ENCODE measurements around the gene CFAP97D2.
"Not testable (repeated sequence)": the region's sequence is repeated elsewhere in the genome, so short reads cannot be mapped to it uniquely, and the experiment has no call there.

Gene CFAP97D2

DNA sequence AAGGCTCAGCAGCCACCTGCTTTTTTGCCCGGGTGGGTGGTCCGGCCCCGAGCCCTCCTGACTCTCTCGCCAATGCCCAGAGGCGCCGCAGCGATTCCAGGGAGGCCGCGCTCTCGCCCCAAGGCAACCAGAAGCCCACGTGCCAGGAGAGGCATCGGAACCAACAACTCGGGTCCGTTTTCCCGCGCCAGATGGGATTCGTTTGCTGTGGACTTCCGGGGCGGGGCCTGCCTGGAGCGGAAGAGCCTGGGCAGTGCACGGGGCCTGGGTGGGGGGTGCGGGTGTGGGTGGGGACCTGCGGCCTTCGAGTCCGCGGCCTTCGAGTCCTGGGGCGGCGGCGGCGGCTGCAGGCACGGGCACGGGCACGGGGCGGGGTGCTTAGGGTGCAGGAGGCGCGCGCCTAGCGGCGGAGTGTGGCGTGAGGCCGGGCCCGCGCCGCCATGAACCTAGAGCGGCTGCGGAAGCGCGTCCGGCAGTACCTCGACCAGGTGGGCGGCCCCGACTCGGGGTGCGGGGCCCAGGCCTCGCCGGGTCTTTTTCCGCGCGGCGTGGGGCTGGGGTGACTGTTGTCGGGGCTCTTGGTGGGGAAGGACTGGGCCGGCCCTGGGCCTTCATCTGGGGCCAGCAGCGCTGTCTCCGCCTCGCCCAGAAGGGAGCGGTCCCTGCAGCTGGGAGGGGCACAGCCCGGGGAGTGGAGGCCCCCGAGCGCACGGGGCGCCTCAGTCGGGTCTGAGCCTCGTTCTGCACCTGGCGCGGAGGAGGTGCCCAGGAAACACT, 55.8 kb downstream of the CFAP97D2 start, which contains the start of gene CDC16:
CDC16 (plus strand) TSS at position 253 of the 777 bp plus-strand sequence; CDS start at position 441, 188 bp downstream.
- Mint-ChIP-seq H3K27ac (peak within 1 kb of the TSS; percentile 76), H3K4me1 (ENCODE audit: low read depth) (peaks cover 18% of the 10 kb centered on the region), H3K27me3 (ENCODE audit: low read depth) (peaks cover 9% of the 10 kb centered on the region), H3K9me3 (no peaks in the 10 kb centered on the region), H3K4me3 (peak within 1 kb of the TSS; percentile 84), H3K36me3 (ENCODE audit: low read depth) (peaks cover 24% of the 10 kb centered on the region)
- peak; percentile 85 for DNase-seq (ENCODE audit: low spot score)

DNA sequence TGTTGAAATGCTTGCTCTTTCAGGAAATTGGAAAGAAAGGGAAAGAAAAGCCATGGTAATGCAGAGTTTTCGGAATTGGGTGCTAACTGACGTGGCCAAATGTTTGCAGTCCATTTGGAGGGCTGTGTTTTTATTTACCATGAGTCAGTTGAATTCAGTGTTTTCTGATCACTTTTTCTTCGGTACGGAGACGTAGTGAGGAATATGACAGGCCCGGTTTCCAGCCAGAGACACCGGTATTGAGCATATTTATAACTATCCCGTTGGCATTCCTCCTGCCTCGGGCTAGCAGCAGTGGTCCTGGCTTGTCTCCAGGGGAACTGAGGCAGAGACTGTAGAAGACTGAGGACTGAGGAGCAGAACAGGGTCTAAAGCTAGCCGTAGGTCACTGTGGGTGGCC, 56.6 kb downstream of the CFAP97D2 start:
- peaks cover 26% of the 10 kb centered on the region for H3K36me3 Mint-ChIP-seq (ENCODE audit: low read depth)
- peak overlapping the region; percentile 84 for H3K4me3 Mint-ChIP-seq
- peaks cover 2% of the 10 kb centered on the region for H3K27me3 Mint-ChIP-seq (ENCODE audit: low read depth)

DNA sequence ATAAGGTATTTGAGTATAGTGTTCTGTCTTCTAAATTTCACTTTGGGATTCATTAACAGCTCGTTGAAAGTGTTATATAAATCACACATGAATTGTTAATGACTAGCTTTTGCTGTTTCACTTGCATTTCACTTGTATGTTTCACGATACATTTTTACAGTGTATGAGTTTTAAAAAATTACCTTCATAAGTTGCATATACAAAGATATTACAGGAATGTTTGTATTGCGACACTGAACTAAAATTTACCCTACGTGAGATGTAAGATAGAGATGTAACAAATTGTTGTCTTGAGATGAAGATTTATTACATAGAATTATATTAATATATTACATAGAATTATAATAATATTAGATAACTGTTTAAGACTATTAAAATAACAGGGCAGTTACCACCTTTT, 57.2 kb downstream of the CFAP97D2 start:
- Mint-ChIP-seq H3K4me1 (ENCODE audit: low read depth) (peaks cover 18% of the 10 kb centered on the region), H3K36me3 (ENCODE audit: low read depth) (peaks cover 31% of the 10 kb centered on the region), H3K9me3 (no peaks in the 10 kb centered on the region), H3K27me3 (ENCODE audit: low read depth) (no peaks in the 10 kb centered on the region), H3K27ac (no peak overlapping the region), H3K4me3 (peak overlapping the region; percentile 84)
- no peak for DNase-seq (ENCODE audit: low spot score)

More for the DNA sequence above, 56.6 kb downstream of the CFAP97D2 start:
- no peak for DNase-seq (ENCODE audit: low spot score)
- Mint-ChIP-seq H3K4me1 (ENCODE audit: low read depth) (peaks cover 18% of the 10 kb centered on the region), H3K27ac (peak overlapping the region; percentile 58), H3K9me3 (no peaks in the 10 kb centered on the region)

DNA sequence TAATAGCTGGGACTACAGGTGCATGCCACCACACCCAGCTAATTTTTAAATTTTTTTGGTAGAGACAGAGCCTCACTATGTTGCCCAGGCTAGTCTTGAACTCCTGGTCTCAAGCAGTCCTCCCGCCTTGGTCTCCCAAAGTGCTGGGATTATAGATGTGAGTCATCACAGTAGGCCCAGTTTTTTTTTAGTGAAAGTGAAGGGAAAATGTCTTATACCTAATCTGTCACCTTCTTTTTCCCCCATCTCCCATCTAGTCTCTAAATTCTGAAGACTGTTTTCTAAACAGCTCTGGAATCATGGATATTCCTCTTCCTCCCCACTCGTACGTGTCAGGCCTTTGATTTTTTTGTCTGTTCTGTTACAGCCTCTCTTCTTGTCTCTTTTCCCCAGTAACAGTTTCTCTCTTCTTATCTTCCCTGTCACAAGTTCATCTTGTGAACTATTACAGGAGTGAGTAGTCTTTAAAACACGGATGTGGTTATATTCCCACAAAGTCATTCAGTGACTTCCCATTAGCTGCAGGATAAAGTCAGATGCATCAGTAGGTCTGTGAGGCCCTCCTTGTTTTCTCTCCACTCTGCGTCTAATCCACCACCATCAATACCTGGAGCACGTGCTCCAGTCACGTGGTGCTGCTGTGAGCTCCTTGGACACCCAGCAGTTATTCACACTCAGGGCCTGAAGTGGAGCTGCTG, 58.5 kb downstream of the CFAP97D2 start:
- Mint-ChIP-seq H3K27me3 (ENCODE audit: low read depth) (no peaks in the 10 kb centered on the region), H3K4me1 (ENCODE audit: low read depth) (peaks cover 18% of the 10 kb centered on the region), H3K36me3 (ENCODE audit: low read depth) (peaks cover 41% of the 10 kb centered on the region), H3K9me3 (no peaks in the 10 kb centered on the region), H3K27ac (peak overlapping the region; percentile 17), H3K4me3 (peak overlapping the region; percentile 41)
- no peak for DNase-seq (ENCODE audit: low spot score)

DNA sequence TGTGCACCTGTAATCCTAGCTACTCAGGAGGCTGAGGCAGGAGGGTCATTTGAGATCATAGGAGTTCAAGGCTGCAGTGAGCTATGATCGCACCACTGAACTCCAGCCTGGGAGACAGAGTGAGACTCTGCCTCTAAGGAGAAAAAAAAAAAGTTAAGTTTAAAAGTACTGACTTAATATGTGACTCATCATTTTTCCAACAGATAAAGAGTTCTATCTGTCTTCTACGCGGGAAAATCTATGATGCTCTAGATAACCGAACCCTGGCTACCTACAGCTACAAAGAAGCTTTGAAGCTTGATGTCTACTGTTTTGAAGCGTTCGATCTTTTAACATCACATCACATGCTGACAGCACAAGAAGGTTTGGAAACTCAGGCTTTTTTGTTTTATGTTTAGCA, 62.9 kb downstream of the CFAP97D2 start:
- no peaks in the 10 kb centered on the region for H3K9me3 Mint-ChIP-seq
- peaks cover 5% of the 10 kb centered on the region for H3K4me1 Mint-ChIP-seq (ENCODE audit: low read depth)
- no peaks in the 10 kb centered on the region for H3K27me3 Mint-ChIP-seq (ENCODE audit: low read depth)
- H3K27ac Mint-ChIP-seq = no peak overlapping the region
- H3K4me3 Mint-ChIP-seq = no peak overlapping the region
- DNase-seq (ENCODE audit: low spot score) = no peak
- H3K36me3 Mint-ChIP-seq (ENCODE audit: low read depth) = peaks cover 66% of the 10 kb centered on the region

DNA sequence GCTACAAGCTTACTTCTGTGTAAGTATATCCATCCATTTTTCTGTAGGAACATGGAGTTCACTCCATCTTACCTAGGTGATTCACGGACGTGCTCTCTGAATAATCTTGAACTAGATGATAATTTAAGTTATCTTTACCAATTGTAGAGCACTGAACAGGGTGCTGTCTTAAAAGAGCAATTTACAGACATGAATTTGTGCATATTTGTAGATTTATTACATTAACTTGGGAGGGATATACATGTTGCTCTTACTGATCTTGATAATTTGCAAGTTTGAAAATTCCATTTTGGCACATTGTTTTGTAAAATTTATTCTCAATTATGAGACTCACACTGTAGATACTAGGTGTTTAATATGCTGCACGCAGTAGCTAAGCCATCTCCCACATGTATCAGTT, 64.9 kb downstream of the CFAP97D2 start:
- DNase-seq (ENCODE audit: low spot score) = no peak
- no peaks in the 10 kb centered on the region for H3K27me3 Mint-ChIP-seq (ENCODE audit: low read depth)
- no peak overlapping the region for H3K27ac Mint-ChIP-seq
- no peaks in the 10 kb centered on the region for H3K9me3 Mint-ChIP-seq
- H3K4me1 Mint-ChIP-seq (ENCODE audit: low read depth) = no peaks in the 10 kb centered on the region
- H3K36me3 Mint-ChIP-seq (ENCODE audit: low read depth) = peaks cover 67% of the 10 kb centered on the region
- no peak overlapping the region for H3K4me3 Mint-ChIP-seq

DNA sequence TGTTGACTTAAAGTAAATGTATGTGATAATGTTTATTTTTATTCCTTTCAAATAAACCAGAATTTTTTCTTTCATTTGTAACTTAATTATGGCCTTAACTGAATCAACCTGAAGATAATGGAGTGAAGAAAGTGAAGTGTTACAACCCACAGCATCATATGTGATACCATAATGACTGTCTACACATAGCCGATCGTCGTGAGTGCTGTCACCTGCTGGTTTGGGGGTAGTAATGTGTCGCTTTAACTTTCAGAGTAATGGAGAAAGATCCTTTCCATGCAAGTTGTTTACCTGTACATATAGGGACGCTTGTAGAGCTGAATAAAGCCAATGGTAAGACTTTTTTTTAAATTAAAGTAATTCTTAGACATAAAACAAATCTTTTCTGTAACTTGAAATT, 65.6 kb downstream of the CFAP97D2 start:
- no peaks in the 10 kb centered on the region for H3K27me3 Mint-ChIP-seq (ENCODE audit: low read depth)
- no peak overlapping the region for H3K4me3 Mint-ChIP-seq
- H3K27ac Mint-ChIP-seq = no peak overlapping the region
- H3K4me1 Mint-ChIP-seq (ENCODE audit: low read depth) = no peaks in the 10 kb centered on the region
- no peaks in the 10 kb centered on the region for H3K9me3 Mint-ChIP-seq
- H3K36me3 Mint-ChIP-seq (ENCODE audit: low read depth) = peaks cover 65% of the 10 kb centered on the region
- no peak for DNase-seq (ENCODE audit: low spot score)

DNA sequence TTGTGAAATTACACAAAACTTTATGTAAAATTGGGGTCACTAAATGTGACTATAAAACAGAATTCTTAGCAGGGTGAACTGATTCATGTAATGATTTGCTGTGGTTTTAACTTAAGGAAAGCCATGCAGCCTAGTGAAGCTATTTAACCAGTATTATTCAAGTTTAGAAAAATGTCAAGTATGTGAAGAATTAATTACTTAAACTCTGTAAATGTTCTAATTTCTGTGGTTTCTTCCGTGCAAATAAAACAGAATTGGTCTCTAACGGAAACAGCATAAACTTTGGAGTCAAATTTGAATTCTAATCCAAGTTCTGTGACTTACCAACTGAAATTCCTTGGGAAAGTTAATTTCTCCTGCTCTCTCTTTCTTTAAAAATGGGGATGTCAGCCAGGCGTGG, 69.0 kb downstream of the CFAP97D2 start:
- no peaks in the 10 kb centered on the region for H3K9me3 Mint-ChIP-seq
- DNase-seq (ENCODE audit: low spot score) = no peak

DNA sequence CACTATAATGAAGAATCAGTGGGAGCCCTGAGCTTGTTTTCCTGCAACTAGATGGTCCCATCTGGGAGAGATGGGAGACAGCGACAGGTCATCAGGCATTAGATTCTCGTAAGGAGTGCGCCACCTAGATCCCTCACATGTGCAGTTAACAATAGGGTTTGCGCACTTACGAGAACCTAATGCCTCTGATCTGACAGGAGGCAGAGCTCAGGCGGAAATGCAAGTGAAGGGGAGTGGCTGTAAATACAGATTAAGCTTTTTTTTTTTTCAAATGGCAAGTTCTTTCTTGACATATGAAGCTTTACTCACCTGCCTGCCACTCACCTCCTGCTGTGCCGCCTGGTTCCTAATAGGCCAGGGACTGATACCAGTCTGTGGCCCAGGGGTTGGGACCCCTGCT, 70.0 kb downstream of the CFAP97D2 start:
- Mint-ChIP-seq H3K4me1 (ENCODE audit: low read depth) (no peaks in the 10 kb centered on the region), H3K27ac (no peak overlapping the region), H3K4me3 (no peak overlapping the region), H3K9me3 (no peaks in the 10 kb centered on the region), H3K36me3 (ENCODE audit: low read depth) (peaks cover 54% of the 10 kb centered on the region), H3K27me3 (ENCODE audit: low read depth) (no peaks in the 10 kb centered on the region)
- no peak for DNase-seq (ENCODE audit: low spot score)

More for the DNA sequence above, 69.0 kb downstream of the CFAP97D2 start:
- no peak overlapping the region for H3K4me3 Mint-ChIP-seq
- H3K27ac Mint-ChIP-seq = no peak overlapping the region
- H3K4me1 Mint-ChIP-seq (ENCODE audit: low read depth) = no peaks in the 10 kb centered on the region
- H3K36me3 Mint-ChIP-seq (ENCODE audit: low read depth) = peaks cover 58% of the 10 kb centered on the region
- H3K27me3 Mint-ChIP-seq (ENCODE audit: low read depth) = no peaks in the 10 kb centered on the region

DNA sequence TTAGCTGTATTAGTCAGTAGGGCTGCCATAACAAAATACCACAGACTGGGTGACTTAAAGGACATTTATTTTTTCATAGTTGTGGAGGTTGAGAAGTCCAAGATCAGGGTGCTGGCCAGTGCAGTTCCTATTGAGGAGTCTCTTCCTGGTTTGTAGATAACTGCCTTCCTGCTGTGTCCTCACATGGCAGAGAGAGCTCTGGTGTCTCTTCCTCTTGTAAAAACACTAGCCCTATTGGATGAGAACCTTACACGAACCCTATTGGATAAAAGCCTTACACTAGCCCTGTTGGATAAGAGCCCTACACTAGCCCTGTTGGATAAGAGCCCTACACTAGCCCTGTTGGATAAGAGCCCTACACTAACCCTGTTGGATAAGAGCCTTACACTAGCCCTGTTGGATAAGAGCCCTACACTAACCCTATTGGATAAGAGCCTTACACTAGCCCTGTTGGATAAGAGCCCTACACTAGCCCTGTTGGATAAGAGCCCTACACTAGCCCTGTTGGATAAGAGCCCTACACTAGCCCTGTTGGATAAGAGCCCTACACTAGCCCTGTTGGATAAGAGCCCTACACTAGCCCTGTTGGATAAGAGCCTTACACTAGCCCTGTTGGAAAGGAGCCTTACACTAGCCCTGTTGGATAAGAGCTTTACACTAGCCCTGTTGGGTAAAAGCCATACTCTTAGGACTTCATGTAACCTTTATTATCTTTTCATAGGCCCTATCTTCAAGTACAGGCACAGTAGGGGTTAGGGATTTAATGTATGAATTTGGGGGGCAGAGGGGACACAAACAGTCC, 72.8 kb downstream of the CFAP97D2 start:
- peaks cover 54% of the 10 kb centered on the region for H3K36me3 Mint-ChIP-seq (ENCODE audit: low read depth)
- not testable (repeated sequence) for DNase-seq (ENCODE audit: low spot score); H3K9me3 Mint-ChIP-seq; H3K27me3 Mint-ChIP-seq (ENCODE audit: low read depth); H3K4me3 Mint-ChIP-seq; H3K4me1 Mint-ChIP-seq (ENCODE audit: low read depth); H3K27ac Mint-ChIP-seq

DNA sequence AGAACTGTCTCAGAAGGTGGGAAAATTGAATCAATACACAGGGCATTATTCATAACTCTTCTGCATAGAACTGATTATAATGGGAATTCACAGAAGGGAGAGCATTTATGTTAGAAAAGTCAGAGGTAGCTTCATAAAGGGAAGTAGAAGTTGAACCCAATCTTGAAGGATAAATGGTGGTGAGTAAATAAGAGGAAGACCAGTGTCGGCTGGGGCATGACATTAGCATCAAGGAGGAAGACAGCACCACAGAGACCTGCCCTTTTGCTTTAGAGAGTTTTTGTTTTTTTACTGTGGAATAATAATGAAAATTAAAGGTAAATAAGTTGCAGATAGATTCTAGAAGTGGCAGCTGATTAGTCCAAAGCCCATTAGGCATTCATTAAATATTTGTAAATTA, 77.5 kb downstream of the CFAP97D2 start:
- no peak overlapping the region for H3K27ac Mint-ChIP-seq
- no peak for DNase-seq (ENCODE audit: low spot score)
- no peak overlapping the region for H3K4me3 Mint-ChIP-seq
- H3K27me3 Mint-ChIP-seq (ENCODE audit: low read depth) = no peaks in the 10 kb centered on the region
- H3K9me3 Mint-ChIP-seq = no peaks in the 10 kb centered on the region
- H3K36me3 Mint-ChIP-seq (ENCODE audit: low read depth) = peaks cover 61% of the 10 kb centered on the region
- H3K4me1 Mint-ChIP-seq (ENCODE audit: low read depth) = peaks cover 11% of the 10 kb centered on the region

DNA sequence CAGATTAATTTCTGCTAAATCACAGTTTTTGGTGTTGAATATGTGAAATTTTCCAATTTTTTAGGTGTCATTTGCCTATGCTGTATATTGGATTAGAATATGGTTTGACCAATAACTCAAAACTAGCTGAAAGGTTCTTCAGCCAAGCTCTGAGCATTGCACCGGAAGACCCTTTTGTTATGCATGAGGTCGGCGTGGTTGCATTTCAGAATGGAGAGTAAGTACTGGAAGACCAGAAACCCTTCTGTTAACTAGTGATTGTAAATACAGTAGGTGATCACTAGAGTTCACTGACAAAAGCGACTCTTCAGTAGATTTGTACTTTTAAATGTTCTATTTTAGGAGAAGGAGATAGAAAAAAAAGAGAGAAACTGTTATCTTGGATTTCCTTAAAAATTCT, 78.0 kb downstream of the CFAP97D2 start:
- DNase-seq (ENCODE audit: low spot score) = no peak
- Mint-ChIP-seq H3K4me1 (ENCODE audit: low read depth) (peaks cover 11% of the 10 kb centered on the region), H3K27me3 (ENCODE audit: low read depth) (no peaks in the 10 kb centered on the region), H3K9me3 (no peaks in the 10 kb centered on the region), H3K27ac (no peak overlapping the region), H3K4me3 (no peak overlapping the region), H3K36me3 (ENCODE audit: low read depth) (peaks cover 60% of the 10 kb centered on the region)

DNA sequence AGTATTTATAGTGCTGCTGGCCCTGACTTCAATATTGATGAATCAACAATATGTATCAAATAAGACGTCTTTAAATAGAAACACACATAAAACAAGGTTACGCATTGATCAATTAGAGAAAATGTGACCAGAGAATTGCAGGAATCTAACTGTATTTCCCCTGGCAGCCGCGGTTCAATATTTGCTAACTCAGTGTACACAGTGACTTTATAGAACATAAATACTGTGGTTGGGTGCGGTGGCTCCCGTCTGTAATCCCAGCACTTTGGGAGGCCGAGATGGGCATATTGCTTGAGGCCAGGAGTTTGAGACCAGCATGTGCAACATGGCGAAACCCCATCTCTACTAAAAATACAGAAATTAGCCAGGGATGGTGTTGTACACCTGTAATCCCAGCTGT, 79.5 kb downstream of the CFAP97D2 start:
- peaks cover 23% of the 10 kb centered on the region for H3K4me1 Mint-ChIP-seq (ENCODE audit: low read depth)

DNA sequence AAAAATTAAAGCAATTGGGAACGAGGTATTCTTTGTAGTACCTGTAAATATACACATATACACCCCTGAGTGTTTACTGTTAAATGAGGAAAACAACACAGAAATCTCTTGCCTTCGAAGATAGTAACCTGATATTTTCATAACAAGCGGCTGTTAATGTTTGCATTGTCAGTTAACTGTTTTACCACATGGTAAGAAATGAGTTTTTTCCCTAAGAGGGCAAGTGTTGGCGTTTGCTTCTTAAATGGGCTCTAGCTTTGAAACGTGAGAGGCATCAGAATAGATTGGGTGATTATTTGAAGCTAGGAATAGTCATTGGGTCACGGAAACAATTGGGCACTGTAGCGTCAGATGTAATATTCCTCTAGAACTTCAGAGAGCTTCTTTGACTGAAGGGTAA, 80.3 kb downstream of the CFAP97D2 start:
- no peaks in the 10 kb centered on the region for H3K27me3 Mint-ChIP-seq (ENCODE audit: low read depth)
- peaks cover 70% of the 10 kb centered on the region for H3K36me3 Mint-ChIP-seq (ENCODE audit: low read depth)
- H3K4me1 Mint-ChIP-seq (ENCODE audit: low read depth) = peaks cover 26% of the 10 kb centered on the region
- no peaks in the 10 kb centered on the region for H3K9me3 Mint-ChIP-seq
- no peak for DNase-seq (ENCODE audit: low spot score)
- no peak overlapping the region for H3K4me3 Mint-ChIP-seq
- H3K27ac Mint-ChIP-seq = no peak overlapping the region

More for the DNA sequence above, 79.5 kb downstream of the CFAP97D2 start:
- H3K9me3 Mint-ChIP-seq = no peaks in the 10 kb centered on the region
- H3K36me3 Mint-ChIP-seq (ENCODE audit: low read depth) = peaks cover 74% of the 10 kb centered on the region
- no peak overlapping the region for H3K4me3 Mint-ChIP-seq
- no peaks in the 10 kb centered on the region for H3K27me3 Mint-ChIP-seq (ENCODE audit: low read depth)
- H3K27ac Mint-ChIP-seq = no peak overlapping the region
- no peak for DNase-seq (ENCODE audit: low spot score)

Measured in T-helper 2 cell treated with Interferon-gamma antibody and Interleukin-4, amounts not matched to agents 5 μg/mL and 100 μg/mL, for 36 hours (primary cell).